GM21825 (cell line): ENCODE data around the gene ARHGAP27.
"Not testable (repeated sequence)": the region's sequence is repeated elsewhere in the genome, so short reads cannot be mapped to it uniquely, and the experiment has no call there.

ENCODE experiments used
- ATAC-seq: cut with Tn5 transposase; IDR thresholded peaks from one replicate; pipeline ENCODE4 v1.9.1; 2021; ENCODE audit warnings: mild to moderate bottlenecking, moderate library complexity; ENCODE audit not compliant: unreplicated experiment

The ARHGAP27 gene

DNA sequence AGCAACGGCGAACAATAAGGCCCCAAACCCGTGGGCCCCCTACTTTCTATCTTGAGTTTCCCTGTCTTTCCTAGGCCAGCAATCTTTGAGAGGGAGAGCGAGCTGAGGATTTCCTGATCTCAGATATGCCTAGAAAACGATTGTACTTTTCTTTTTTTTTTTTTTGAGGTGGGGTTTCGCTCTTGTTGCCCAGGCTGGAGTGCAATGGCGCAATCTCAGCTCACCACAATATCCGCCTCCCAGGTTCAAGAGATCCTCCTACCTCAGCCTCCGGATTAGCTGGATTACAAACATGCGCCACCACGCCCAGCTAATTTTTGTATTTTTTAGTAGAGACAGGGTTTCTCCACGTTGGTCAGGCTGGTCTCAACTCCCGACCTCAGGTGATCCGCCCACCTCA, 15.0 kb upstream of the ARHGAP27 start:
- not testable (repeated sequence) for ATAC-seq

DNA sequence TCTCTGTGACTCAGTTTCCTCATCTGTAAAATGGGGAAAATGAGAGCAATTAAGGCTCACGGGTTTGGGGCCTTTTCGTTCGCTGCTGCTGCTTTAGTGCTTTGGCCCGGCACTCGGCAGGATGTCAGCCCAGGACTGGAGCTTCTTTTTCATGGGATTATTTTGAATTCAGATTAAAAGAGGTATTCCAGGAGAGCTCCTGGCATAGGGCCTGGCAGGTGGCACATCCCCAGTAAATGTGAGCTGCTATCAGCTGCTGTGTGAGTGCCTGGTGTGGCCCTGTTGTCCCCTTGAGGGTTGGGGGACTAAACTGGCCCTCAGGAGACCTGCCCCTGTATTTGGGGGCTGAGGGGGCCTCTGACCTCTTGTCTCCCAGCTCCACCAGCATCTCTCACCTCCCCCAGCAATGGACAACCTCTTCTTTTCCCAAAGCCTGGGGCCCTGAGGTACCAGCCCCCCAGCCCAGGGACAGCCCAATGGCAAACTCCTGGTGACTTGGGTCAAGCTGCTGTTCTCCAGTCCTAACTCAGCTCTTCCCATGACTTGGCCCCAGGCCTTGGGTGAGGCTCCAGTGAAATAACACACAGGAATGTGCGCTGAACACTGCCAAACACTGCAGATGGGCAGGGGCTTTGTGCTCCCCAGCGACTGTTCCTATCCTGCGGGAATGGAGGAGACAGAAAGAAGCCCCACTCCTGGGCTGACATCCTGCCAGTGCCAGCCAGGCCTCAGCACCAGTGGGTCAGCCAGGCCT, 14.4 kb upstream of the ARHGAP27 start:
- not testable (repeated sequence) for ATAC-seq

GRCh38 chr17:45445901-45446743, 13.5 kb upstream of the ARHGAP27 start:
- not testable (repeated sequence) for ATAC-seq

DNA sequence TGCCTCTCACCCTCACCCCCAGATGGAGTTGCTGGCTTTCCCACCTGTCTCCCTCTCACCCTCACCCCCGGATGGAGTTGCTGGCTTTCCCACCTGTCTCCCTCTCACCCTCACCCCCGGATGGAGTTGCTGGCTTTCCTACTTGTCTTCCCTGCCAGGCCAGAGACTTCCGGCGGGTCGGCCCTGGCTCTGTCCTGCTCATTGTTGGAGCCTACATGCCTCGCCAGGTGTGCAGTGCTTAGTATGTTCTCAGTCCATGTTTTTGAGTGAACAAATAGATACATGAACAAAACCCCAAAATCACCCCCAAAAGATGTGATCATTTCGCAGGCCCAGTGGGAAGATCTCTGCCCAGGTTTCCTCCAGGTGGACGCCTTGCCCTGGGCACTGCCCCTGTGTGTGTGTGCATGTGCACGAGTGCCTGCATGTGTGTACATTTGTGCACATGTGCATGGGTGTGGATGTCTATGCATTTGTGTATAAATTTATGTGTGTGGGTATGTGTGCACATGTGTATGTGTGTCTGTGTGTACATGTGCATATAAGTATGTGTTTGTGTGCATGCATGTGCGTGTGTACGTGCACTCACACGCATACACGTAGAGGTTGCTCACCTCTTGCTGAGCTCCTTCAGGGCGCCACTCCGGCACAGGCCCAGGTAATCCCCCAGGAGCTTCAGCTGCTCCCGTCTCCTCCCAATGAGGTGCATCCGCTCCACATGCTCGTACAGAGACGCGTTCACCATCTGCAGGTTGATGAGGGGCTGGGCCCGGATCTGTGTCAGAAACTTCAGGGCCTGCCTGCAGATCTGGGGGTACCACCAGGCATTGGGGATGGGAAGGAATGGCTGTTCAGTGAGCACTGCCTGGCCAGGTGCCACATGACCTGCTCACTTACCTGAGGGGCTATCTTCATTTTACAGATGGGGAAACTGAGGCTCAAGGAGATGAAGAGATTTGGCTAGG, 12.5 kb upstream of the ARHGAP27 start:
- not testable (repeated sequence) for ATAC-seq

DNA sequence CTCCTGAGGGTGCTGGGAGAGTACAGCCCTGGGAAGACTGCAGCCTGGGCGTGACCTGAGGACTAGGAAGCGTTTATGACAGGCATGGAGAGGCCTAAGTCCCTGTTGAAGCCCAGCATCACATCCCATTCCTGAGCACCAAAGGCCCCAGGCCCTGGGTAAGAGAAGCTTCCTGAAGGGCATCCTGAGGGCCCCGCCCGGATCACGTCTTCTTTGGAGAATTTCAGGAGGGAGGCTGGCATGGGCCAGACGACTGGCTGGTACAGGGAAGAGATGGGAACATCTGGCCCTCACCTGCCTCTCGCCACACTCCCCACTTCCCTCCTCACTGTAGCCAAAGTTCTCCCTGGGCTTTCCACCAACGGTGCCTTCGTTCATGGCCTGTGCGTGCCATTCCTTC, 11.6 kb upstream of the ARHGAP27 start:
- ATAC-seq, result not testable (repeated sequence)

DNA sequence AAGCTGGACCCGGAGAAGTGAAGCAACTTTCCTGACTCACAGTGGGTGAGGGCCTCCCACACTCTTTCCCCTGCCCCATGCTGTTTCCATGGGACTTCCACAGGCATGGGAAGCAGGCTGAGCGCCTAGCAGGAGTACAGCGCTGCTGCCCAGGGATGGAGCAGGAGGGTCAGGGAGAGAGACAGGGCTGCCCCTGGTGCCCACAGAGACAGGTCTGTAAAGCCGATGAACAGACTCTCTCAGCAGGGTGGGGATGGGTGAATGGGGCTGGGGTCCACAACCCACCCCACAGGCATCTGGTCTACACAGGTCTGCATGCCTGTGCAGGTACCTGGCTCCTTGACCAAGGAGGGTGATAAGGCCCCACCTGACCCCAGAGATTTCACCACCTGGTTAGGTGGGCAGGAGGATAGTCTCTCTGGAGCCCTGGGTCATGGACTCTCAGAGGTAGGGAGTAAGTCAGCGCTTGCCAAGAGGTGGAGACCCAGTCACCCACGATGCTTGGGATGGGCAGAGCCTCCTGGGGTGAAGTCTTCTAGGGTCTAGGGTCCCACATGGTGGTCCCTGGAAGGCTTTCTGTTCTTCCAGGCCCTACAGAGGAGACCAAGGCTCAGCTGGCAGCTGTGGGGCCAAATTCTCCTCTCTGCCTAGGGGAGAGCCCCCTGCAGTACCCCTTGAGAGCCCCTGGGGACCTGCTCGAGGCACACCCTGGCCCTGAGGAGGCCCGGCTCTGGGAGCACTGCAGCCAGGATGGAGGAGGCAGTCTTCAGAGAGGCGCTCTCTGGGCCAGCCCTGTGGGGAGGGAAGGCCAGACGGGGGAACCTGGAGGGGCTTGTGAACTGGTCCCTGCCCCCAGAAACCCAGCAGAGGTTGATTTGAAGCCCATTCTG, 10.9 kb upstream of the ARHGAP27 start:
- not testable (repeated sequence) for ATAC-seq

GRCh38 chr17:45441526-45442310, 9.0 kb upstream of the ARHGAP27 start:
- no peak for ATAC-seq

- peak; percentile 52 for ATAC-seq
Observed at GRCh38 chr17:45440839-45441515, 8.3 kb upstream of the ARHGAP27 start.

GRCh38 chr17:45440161-45440778, 7.6 kb upstream of the ARHGAP27 start:
- no peak for ATAC-seq

DNA sequence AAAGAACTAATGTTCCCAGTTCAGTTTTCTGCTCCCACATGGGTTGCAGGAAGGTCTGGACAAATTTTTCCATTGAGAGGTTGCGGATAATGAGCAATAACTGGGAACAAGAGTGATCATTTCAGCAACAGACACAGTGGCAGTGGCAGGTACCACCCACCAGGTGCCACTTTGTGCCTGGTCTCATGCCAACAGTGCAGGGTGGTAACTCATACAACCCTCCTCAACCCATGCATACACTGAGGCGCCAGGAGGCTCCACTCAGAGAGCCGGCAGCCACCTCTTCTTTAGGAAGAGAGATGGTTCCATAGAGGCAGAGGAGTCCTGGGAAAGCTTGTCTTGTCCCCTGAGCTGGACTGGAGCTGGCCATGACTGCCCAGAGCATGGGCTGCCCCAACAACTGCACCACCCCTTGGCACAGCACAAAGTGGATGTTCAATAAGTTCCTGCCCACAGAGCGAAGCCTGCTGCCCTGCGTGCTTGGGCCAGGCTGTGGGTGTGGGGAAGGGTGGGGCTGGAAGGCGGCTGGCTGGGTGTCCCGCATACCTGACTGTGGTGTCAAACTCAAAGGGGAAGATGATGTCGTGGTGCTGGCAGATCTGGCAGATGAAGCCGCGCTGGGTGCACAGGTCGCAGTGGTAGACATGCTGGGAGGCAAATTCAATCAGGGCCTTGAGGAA, 6.4 kb upstream of the ARHGAP27 start:
- no peak for ATAC-seq

DNA sequence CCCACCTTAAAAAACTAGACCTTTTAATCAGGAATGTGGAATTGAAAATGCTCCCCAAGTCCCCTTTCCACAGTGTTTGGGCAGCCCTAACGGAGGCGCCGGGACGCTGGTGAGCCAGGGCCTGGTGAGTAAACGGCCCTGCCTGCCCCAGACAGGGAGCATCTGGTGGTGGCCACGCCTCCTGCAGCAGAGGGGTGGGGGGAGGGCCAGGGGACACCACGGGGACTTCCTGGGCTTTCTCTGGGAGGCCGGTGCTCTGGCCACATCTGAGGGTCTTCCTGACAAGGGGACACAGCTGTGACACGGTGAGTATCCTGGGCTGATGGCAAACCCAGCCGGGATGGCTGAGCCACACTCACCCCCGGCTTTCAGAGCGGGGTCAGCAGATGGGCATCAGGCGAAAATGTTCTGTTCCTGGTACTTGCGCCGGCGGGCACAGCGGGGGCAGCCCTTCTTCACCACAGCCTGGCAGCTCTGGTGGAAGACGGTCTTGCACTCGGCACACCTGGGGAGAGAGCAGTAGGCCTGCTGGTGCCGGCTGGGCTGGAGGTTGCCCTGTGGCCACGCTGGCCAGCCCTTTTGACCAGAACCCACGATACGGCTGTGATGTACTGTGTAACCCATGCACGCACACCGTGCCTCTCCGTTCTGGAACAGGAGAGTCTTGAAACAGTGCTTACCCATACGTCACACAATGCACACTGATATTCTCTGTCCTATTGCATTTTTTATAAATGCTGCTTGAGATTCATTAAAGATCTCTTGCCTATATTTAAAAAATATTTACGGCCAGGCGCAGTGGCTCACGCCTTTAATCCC, 5.0 kb upstream of the ARHGAP27 start:
- no peak for ATAC-seq

GRCh38 chr17:45436625-45437464, 4.2 kb upstream of the ARHGAP27 start:
- ATAC-seq, result no peak

DNA sequence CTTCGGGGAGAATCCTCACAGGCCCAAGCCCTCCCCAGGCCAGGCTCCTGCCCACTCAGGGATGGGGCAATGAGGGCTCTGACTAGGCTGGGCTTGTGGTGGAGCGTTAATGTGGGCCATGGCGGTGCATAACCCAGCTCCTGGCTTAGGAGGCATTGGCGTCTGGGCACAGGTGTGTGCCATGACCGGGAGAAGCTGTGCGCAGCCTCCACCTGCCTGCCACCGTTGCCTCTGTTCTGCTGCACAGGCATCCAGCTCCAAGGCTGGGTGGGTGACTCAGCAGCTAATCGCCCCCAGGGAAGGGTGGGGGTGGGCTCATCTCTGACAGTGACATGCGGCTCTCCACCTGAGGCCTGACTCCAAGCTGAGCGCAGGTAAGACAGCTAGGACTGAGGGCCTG, 3.5 kb upstream of the ARHGAP27 start:
- ATAC-seq, result no peak

DNA sequence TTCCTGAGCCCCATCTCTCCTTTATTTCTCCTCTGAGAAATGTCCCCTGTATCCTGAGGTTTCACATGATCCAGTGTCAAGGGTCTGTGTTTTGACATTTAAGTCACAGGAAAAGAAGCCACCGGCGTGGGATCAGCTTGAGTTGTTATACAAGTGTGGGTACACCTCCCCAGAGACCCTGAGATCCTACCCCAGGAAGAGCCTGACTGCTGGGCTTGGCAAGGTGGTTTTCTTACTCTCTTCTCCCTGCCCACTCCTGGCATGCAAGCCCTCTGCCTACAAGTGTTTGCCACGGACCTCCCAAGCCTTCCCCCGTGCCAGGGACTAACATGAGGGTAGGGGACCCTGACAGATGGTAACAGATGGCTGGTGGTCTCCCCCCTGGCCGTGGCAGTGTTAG, 2.8 kb upstream of the ARHGAP27 start:
- no peak for ATAC-seq

GRCh38 chr17:45433159-45433535, 477 bp upstream of the ARHGAP27 start:
- ATAC-seq, result no peak
